GM23248 (cell line): ENCODE results near the gene XRN1. TPM values are rescaled to one million over a fixed set of nuclear protein-coding genes. Genes with fewer than 3 reads are reported as not detected.

Source experiments
- DNase-seq: peaks from one replicate; pipeline ENCODE4 v3.0.0-alpha.2; 2015
- H2AFZ ChIP-seq: fragments of 200-600 bp; sonication (generic); 2 replicates; pipeline ENCODE4 v1.6.1; 2016; ENCODE audit warnings: antibody characterized with exemption
- H3F3A ChIP-seq: fragments of 200-600 bp; sonication (generic); 2 replicates; pipeline ENCODE4 v1.6.1; 2016; ENCODE audit warnings: mild to moderate bottlenecking, antibody characterized with exemption, mixed run types; ENCODE audit not compliant: insufficient read depth
- H3K27ac ChIP-seq: fragments of 200-600 bp; sonication (generic); 2 replicates; pipeline ENCODE4 v1.5.1; 2016; ENCODE audit warnings: mild to moderate bottlenecking
- H3K27me3 ChIP-seq: fragments of 200-600 bp; sonication (generic); replicated peaks from 2 replicates; pipeline ENCODE4 v1.6.1; 2016; ENCODE audit warnings: mild to moderate bottlenecking; ENCODE audit not compliant: insufficient read depth
- H3K36me3 ChIP-seq: fragments of 200-600 bp; sonication (generic); 2 replicates; pipeline ENCODE4 v1.6.1; 2016; ENCODE audit warnings: low read depth, mild to moderate bottlenecking
- H3K4me1 ChIP-seq: fragments of 200-600 bp; sonication (generic); 2 replicates; pipeline ENCODE4 v1.6.1; 2016; ENCODE audit warnings: mild to moderate bottlenecking; ENCODE audit not compliant: insufficient read depth
- H3K4me2 ChIP-seq: fragments of 200-600 bp; sonication (generic); one replicate; pipeline ENCODE4 v1.6.1; 2016; ENCODE audit warnings: mild to moderate bottlenecking; ENCODE audit not compliant: unreplicated experiment
- H3K4me3 ChIP-seq: fragments of 200-600 bp; sonication (generic); 2 replicates; pipeline ENCODE4 v1.5.1; 2016; ENCODE audit warnings: mild to moderate bottlenecking
- H3K79me2 ChIP-seq: fragments of 200-600 bp; sonication (generic); 2 replicates; pipeline ENCODE4 v1.6.1; 2016; ENCODE audit warnings: mild to moderate bottlenecking; ENCODE audit not compliant: insufficient read depth
- H3K9ac ChIP-seq: fragments of 200-600 bp; sonication (generic); 2 replicates; pipeline ENCODE4 v1.6.1; 2016; ENCODE audit warnings: mild to moderate bottlenecking
- H3K9me2 ChIP-seq: fragments of 200-600 bp; sonication (generic); 2 replicates; pipeline ENCODE4 v1.6.1; 2016; ENCODE audit warnings: mixed run types, mild to moderate bottlenecking, moderate library complexity; ENCODE audit not compliant: insufficient read depth
- H3K9me3 ChIP-seq: fragments of 200-600 bp; sonication (generic); one replicate; pipeline ENCODE4 v1.6.1; 2017; ENCODE audit warnings: low read depth
- H4K20me1 ChIP-seq: fragments of 200-600 bp; sonication (generic); 2 replicates; pipeline ENCODE4 v1.6.0; 2016; ENCODE audit not compliant: insufficient read depth
- EZH2 ChIP-seq: fragments of 200-600 bp; sonication (generic); IDR thresholded peaks from 2 replicates; pipeline ENCODE4 v1.6.1; 2018; ENCODE audit warnings: antibody characterized with exemption, mild to moderate bottlenecking; ENCODE audit not compliant: insufficient read depth, poor library complexity, severe bottlenecking
- EZH2phosphoT487 ChIP-seq: fragments of 200-600 bp; sonication (generic); IDR thresholded peaks from 2 replicates; pipeline ENCODE4 v1.6.1; 2018; ENCODE audit warnings: antibody characterized with exemption, moderate library complexity, mild to moderate bottlenecking, low read depth; ENCODE audit not compliant: insufficient read depth
- WGBS, 2 experiments: methylation state at CpG; one replicate each; pipeline ENCODE4 v1.1.6; 2015 to 2017; ENCODE audit warnings: low lambda C conversion rate in 2 of 2, low coverage in 1 of 2; ENCODE audit errors: missing lambda C conversion rate in 2 of 2; 5-methylcytosine and 5-hydroxymethylcytosine counted together
- in situ Hi-C: fragments of 300-500 bp; cut with MboI; formaldehyde crosslinking; loops from 2 replicates; pipeline ENCODE4 v1.15.0; 2020
- polyA plus RNA-seq: library from polyadenylated mRNA; unstranded; fragments of >200 nt; fragmentation: Nextera tagmentation; extraction: Ambion mirVana; gene quantifications from 2 replicates; pipeline ENCODE4 v1.2.1, GENCODE V29; 2016
- total RNA-seq: library from RNA; depleted of rRNA; stranded (reverse); fragments of >200 nt; shearing (Covaris generic); gene quantifications from 2 replicates; pipeline ENCODE4 v1.2.3, GENCODE V29; 2014

Gene XRN1
- total and polyA plus RNA-seq, 2 experiments from 2014 or later = 17.5 to 35.0 TPM

DNA sequence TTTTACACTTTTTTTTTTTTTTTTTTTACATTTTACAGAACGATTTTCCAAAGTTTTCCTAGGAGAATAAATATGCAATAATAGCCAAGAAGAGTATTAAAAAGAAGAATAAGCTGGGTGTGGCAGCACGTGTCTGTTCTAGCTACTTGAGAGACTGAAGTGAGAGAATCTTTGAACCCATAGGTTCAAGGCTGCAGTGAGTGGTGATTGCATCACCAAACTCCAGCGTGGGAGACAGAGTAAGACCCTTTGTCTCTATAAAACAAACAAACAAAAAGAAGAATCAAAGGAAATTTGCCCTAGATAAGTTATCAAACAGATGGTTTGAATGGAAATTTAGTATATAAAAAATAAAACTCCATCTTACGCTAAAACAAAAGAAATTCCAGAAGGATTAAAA, 13.3 kb downstream of the XRN1 start:
- H3K79me2 ChIP-seq = peaks cover 73% of the 10 kb centered on the region

DNA sequence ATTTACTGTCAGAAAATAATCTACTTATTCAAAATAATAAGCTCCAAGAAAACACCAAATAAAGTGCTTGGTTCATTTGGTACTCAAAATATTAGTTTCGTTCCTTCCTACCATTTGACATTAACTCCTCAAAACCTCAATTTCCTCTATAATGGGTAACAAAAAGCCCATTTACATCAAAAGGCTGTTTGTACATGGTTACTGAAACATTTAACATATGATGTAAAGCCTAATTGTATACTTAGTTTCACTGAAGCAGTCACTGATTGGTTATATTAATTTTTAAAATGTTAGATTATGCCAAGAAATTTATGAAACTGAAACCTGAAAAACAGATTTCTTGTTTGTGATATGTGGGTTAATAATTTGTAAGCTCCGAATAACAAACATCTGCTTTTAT, 14.7 kb downstream of the XRN1 start:
- 90 to 100% methylated on average over 2 of the region's 2 CpGs for WGBS, 2 experiments
- in situ Hi-C loops = no loop called here
- H3K9me3 ChIP-seq = no peaks in the 10 kb centered on the region

More for the DNA sequence above, 13.3 kb downstream of the XRN1 start:
- no peak overlapping the region for H3K27ac ChIP-seq
- in situ Hi-C loops = no loop called here
- no peak for DNase-seq
- 0 out of 2 replicates have a peak, but pooled peaks cover 8% of the 10 kb centered on the region for H3F3A ChIP-seq
- H3K9me3 ChIP-seq = no peaks in the 10 kb centered on the region
- no peaks in the 10 kb centered on the region for H3K4me1 ChIP-seq
- no peaks in the 10 kb centered on the region for H4K20me1 ChIP-seq
- TF ChIP-seq EZH2phosphoT487 (no peak), EZH2 (no peak)
- H3K9ac ChIP-seq = no peak overlapping the region
- no peak overlapping the region for H2AFZ ChIP-seq
- H3K4me3 ChIP-seq = no peak overlapping the region
- no peak overlapping the region for H3K4me2 ChIP-seq
- WGBS, 2 experiments = 82 to 86% methylated on average over 4 of the region's 4 CpGs
- H3K9me2 ChIP-seq = no peaks in the 10 kb centered on the region
- H3K36me3 ChIP-seq = peaks cover 15% of the 10 kb centered on the region
- H3K27me3 ChIP-seq = no peaks in the 10 kb centered on the region

DNA sequence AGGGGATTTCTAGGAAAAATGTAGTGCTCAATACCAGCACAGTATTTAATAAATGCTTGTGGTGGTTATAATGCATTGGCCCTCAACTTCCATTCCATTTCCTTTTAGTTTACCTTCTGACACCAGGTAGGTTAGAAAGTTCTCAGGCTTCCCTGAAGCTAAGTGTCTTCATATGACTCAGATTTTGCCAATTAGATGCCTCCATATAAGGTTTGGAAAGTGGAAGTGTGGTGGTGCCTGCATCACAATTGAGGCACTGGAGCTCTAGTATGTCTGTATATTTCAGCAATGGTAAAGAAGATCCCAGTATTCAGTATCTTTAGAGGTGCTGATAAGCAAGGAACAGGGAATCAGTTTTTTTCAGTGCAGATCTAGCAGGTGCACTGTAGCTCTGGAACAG, 18.3 kb downstream of the XRN1 start:
- no peak for DNase-seq

More for the DNA sequence above, 14.7 kb downstream of the XRN1 start:
- no peaks in the 10 kb centered on the region for H3K9me2 ChIP-seq
- H3K27me3 ChIP-seq = no peaks in the 10 kb centered on the region
- no peak for DNase-seq
- no peaks in the 10 kb centered on the region for H3K4me1 ChIP-seq
- H3K27ac ChIP-seq = no peak overlapping the region
- H4K20me1 ChIP-seq = no peaks in the 10 kb centered on the region
- H3F3A ChIP-seq = 0 out of 2 replicates have a peak, but pooled peaks cover 8% of the 10 kb centered on the region
- TF ChIP-seq EZH2phosphoT487 = no peak
- no peak for TF ChIP-seq EZH2
- H3K79me2 ChIP-seq = peaks cover 59% of the 10 kb centered on the region
- H3K4me3 ChIP-seq = no peak overlapping the region
- H2AFZ ChIP-seq = no peak overlapping the region
- H3K4me2 ChIP-seq = no peak overlapping the region
- H3K9ac ChIP-seq = no peak overlapping the region
- H3K36me3 ChIP-seq = peaks cover 15% of the 10 kb centered on the region

DNA sequence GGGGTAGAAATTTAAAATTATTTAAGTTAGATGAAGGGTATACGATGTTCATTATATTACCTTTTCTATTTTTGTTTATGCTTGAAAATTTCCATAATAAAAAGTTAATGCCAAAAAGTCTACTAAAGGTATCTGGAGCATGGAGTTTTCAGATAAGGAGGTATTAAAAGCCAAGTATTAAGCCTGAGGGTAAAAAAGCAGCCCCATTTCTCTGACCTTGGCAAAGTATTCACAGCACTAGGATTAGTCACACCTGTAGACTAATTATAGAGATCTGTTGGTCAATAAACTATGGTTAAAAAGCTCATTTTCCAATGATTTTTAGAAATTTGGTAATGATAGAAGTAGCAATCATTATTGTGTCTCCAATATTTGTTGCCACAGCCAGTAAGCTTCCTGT, 23.1 kb downstream of the XRN1 start:
- in situ Hi-C loops = no loop called here
- H3K79me2 ChIP-seq = 0 out of 2 replicates have a peak, but pooled peaks cover 17% of the 10 kb centered on the region

More for the DNA sequence above, 18.3 kb downstream of the XRN1 start:
- in situ Hi-C loops = no loop called here
- no peak overlapping the region for H2AFZ ChIP-seq
- H3K4me2 ChIP-seq = no peak overlapping the region
- peaks cover 18% of the 10 kb centered on the region for H3K36me3 ChIP-seq
- no peaks in the 10 kb centered on the region for H3F3A ChIP-seq
- H3K9me2 ChIP-seq = no peaks in the 10 kb centered on the region
- H3K27me3 ChIP-seq = no peaks in the 10 kb centered on the region
- no peaks in the 10 kb centered on the region for H3K4me1 ChIP-seq
- H3K4me3 ChIP-seq = no peak overlapping the region
- TF ChIP-seq EZH2phosphoT487 = no peak
- no peak for TF ChIP-seq EZH2
- H3K9ac ChIP-seq = no peak overlapping the region
- H3K79me2 ChIP-seq = peaks cover 36% of the 10 kb centered on the region
- H3K27ac ChIP-seq = no peak overlapping the region
- H4K20me1 ChIP-seq = no peaks in the 10 kb centered on the region
- no peaks in the 10 kb centered on the region for H3K9me3 ChIP-seq

More for the DNA sequence above, 23.1 kb downstream of the XRN1 start:
- Histone ChIP-seq H3K27me3 (no peaks in the 10 kb centered on the region), H3K9ac (no peak overlapping the region), H3K9me2 (no peaks in the 10 kb centered on the region), H3K27ac (no peak overlapping the region), H3K4me2 (no peak overlapping the region), H3K9me3 (no peaks in the 10 kb centered on the region), H2AFZ (no peak overlapping the region), H3K4me3 (no peak overlapping the region), H3F3A (no peaks in the 10 kb centered on the region), H3K4me1 (no peaks in the 10 kb centered on the region), H3K36me3 (peaks cover 36% of the 10 kb centered on the region), H4K20me1 (no peaks in the 10 kb centered on the region)
- WGBS, 2 experiments = 97 to 100% methylated on average over 1 of the region's 1 CpG
- no peak for DNase-seq
- TF ChIP-seq EZH2 (no peak), EZH2phosphoT487 (no peak)
